ENCODE measurements around the gene FTSJ1. TPM values are rescaled to one million over a fixed set of nuclear protein-coding genes. Genes with fewer than 3 reads are reported as not detected.

Gene FTSJ1
- total and polyA plus RNA-seq, 4 donors, result 25.7 to 63.1 (median 47.6) TPM

- no peak for DNase-seq (ENCODE audit: low read depth in 4 of 6, low spot score in 6 of 6)
- no peaks in the 10 kb centered on the region for H3K9me3 ChIP-seq (ENCODE audit: control insufficient read depth, insufficient read depth, low read length)
- H3K4me3 ChIP-seq (ENCODE audit: low read depth, low read length), result no peak overlapping the region
- peaks cover 9% of the 10 kb centered on the region for H3K36me3 ChIP-seq (ENCODE audit: control insufficient read depth, insufficient read depth, low read length)
- H3K4me1 ChIP-seq (ENCODE audit: control insufficient read depth, insufficient read depth, low read length), result peaks cover 14% of the 10 kb centered on the region
- WGBS (ENCODE audit: insufficient coverage), result 62% methylated on average over 3 of the region's 5 CpGs
- H3K27ac ChIP-seq (ENCODE audit: low read depth, low read length), result no peak overlapping the region
- no peaks in the 10 kb centered on the region for H3K27me3 ChIP-seq (ENCODE audit: control insufficient read depth, insufficient read depth, low read length)
Observed at GRCh38 chrX:48507246-48507645, 31.2 kb downstream of the FTSJ1 start.

GRCh38 chrX:48508400-48509244, 32.6 kb downstream of the FTSJ1 start, which contains the start of gene PORCN:
Gene PORCN (plus strand): TSS chrX:48508992. CDS start chrX:48509821, 829 bp downstream.
- H3K4me3 ChIP-seq (ENCODE audit: low read depth, low read length), result peak within 1 kb of the TSS; percentile 63
- no peak within 1 kb of the TSS for H3K27ac ChIP-seq (ENCODE audit: low read depth, low read length)
- H3K4me1 ChIP-seq (ENCODE audit: control insufficient read depth, insufficient read depth, low read length), result peaks cover 14% of the 10 kb centered on the region
- H3K36me3 ChIP-seq (ENCODE audit: control insufficient read depth, insufficient read depth, low read length), result peaks cover 17% of the 10 kb centered on the region
- DNase-seq (ENCODE audit: low read depth in 4 of 6, low spot score in 6 of 6), result peak in 5 of 6 donors; percentile 21 to 90 (median 56)
- no peaks in the 10 kb centered on the region for H3K9me3 ChIP-seq (ENCODE audit: control insufficient read depth, insufficient read depth, low read length)
- 25% methylated on average over 51 of the region's 65 CpGs for WGBS (ENCODE audit: insufficient coverage)
- no peaks in the 10 kb centered on the region for H3K27me3 ChIP-seq (ENCODE audit: control insufficient read depth, insufficient read depth, low read length)

- peaks cover 20% of the 10 kb centered on the region for H3K36me3 ChIP-seq (ENCODE audit: control insufficient read depth, insufficient read depth, low read length)
- no peaks in the 10 kb centered on the region for H3K9me3 ChIP-seq (ENCODE audit: control insufficient read depth, insufficient read depth, low read length)
- H3K27me3 ChIP-seq (ENCODE audit: control insufficient read depth, insufficient read depth, low read length), result no peaks in the 10 kb centered on the region
- H3K4me3 ChIP-seq (ENCODE audit: low read depth, low read length), result peak overlapping the region; percentile 63
- peaks cover 14% of the 10 kb centered on the region for H3K4me1 ChIP-seq (ENCODE audit: control insufficient read depth, insufficient read depth, low read length)
- WGBS (ENCODE audit: insufficient coverage), result 26% methylated on average over 12 of the region's 16 CpGs
- no peak overlapping the region for H3K27ac ChIP-seq (ENCODE audit: low read depth, low read length)
- DNase-seq (ENCODE audit: low read depth in 4 of 6, low spot score in 6 of 6), result peak in 1 of 6 donors; percentile 33
Observed at GRCh38 chrX:48509245-48509590, 33.2 kb downstream of the FTSJ1 start.

- no peaks in the 10 kb centered on the region for H3K27me3 ChIP-seq (ENCODE audit: control insufficient read depth, insufficient read depth, low read length)
- DNase-seq (ENCODE audit: low read depth in 4 of 6, low spot score in 6 of 6), result peak in 1 of 6 donors; percentile 1
- no peak overlapping the region for H3K27ac ChIP-seq (ENCODE audit: low read depth, low read length)
- 52% methylated on average over 11 of the region's 11 CpGs for WGBS (ENCODE audit: insufficient coverage)
- peak overlapping the region; percentile 63 for H3K4me3 ChIP-seq (ENCODE audit: low read depth, low read length)
- H3K9me3 ChIP-seq (ENCODE audit: control insufficient read depth, insufficient read depth, low read length), result no peaks in the 10 kb centered on the region
- H3K4me1 ChIP-seq (ENCODE audit: control insufficient read depth, insufficient read depth, low read length), result peaks cover 14% of the 10 kb centered on the region
- peaks cover 22% of the 10 kb centered on the region for H3K36me3 ChIP-seq (ENCODE audit: control insufficient read depth, insufficient read depth, low read length)
Observed at GRCh38 chrX:48509619-48510018, 33.6 kb downstream of the FTSJ1 start.

GRCh38 chrX:48511560-48511959, 35.6 kb downstream of the FTSJ1 start:
- Histone ChIP-seq H3K27me3 (ENCODE audit: control insufficient read depth, insufficient read depth, low read length) (no peaks in the 10 kb centered on the region), H3K4me1 (ENCODE audit: control insufficient read depth, insufficient read depth, low read length) (peaks cover 14% of the 10 kb centered on the region)

GRCh38 chrX:48512371-48512935, 36.5 kb downstream of the FTSJ1 start:
- Histone ChIP-seq H3K27me3 (ENCODE audit: control insufficient read depth, insufficient read depth, low read length) (no peaks in the 10 kb centered on the region), H3K9me3 (ENCODE audit: control insufficient read depth, insufficient read depth, low read length) (peaks cover 2% of the 10 kb centered on the region), H3K4me1 (ENCODE audit: control insufficient read depth, insufficient read depth, low read length) (peaks cover 14% of the 10 kb centered on the region), H3K36me3 (ENCODE audit: control insufficient read depth, insufficient read depth, low read length) (peaks cover 38% of the 10 kb centered on the region), H3K27ac (ENCODE audit: low read depth, low read length) (no peak overlapping the region), H3K4me3 (ENCODE audit: low read depth, low read length) (no peak overlapping the region)
- DNase-seq (ENCODE audit: low read depth in 4 of 6, low spot score in 6 of 6), result no peak
- WGBS (ENCODE audit: insufficient coverage), result 83% methylated on average over 14 of the region's 20 CpGs

More at GRCh38 chrX:48511560-48511959, 35.6 kb downstream of the FTSJ1 start:
- no peak for DNase-seq (ENCODE audit: low read depth in 4 of 6, low spot score in 6 of 6)
- Histone ChIP-seq H3K4me3 (ENCODE audit: low read depth, low read length) (no peak overlapping the region), H3K9me3 (ENCODE audit: control insufficient read depth, insufficient read depth, low read length) (peaks cover under 1% of the 10 kb centered on the region), H3K36me3 (ENCODE audit: control insufficient read depth, insufficient read depth, low read length) (peaks cover 31% of the 10 kb centered on the region), H3K27ac (ENCODE audit: low read depth, low read length) (no peak overlapping the region)
- WGBS (ENCODE audit: insufficient coverage), result 60% methylated on average over 2 of the region's 4 CpGs

GRCh38 chrX:48513670-48514069, 37.7 kb downstream of the FTSJ1 start:
- Histone ChIP-seq H3K4me3 (ENCODE audit: low read depth, low read length) (no peak overlapping the region), H3K9me3 (ENCODE audit: control insufficient read depth, insufficient read depth, low read length) (peaks cover 2% of the 10 kb centered on the region), H3K27ac (ENCODE audit: low read depth, low read length) (no peak overlapping the region), H3K27me3 (ENCODE audit: control insufficient read depth, insufficient read depth, low read length) (no peaks in the 10 kb centered on the region), H3K36me3 (ENCODE audit: control insufficient read depth, insufficient read depth, low read length) (peaks cover 38% of the 10 kb centered on the region), H3K4me1 (ENCODE audit: control insufficient read depth, insufficient read depth, low read length) (peaks cover 10% of the 10 kb centered on the region)
- WGBS (ENCODE audit: insufficient coverage), result 53% methylated on average over 2 of the region's 4 CpGs
- DNase-seq (ENCODE audit: low read depth in 4 of 6, low spot score in 6 of 6), result no peak

- Histone ChIP-seq H3K27ac (ENCODE audit: low read depth, low read length) (no peak overlapping the region), H3K4me1 (ENCODE audit: control insufficient read depth, insufficient read depth, low read length) (peaks cover 8% of the 10 kb centered on the region), H3K4me3 (ENCODE audit: low read depth, low read length) (no peak overlapping the region), H3K9me3 (ENCODE audit: control insufficient read depth, insufficient read depth, low read length) (peaks cover 2% of the 10 kb centered on the region), H3K27me3 (ENCODE audit: control insufficient read depth, insufficient read depth, low read length) (no peaks in the 10 kb centered on the region), H3K36me3 (ENCODE audit: control insufficient read depth, insufficient read depth, low read length) (peaks cover 38% of the 10 kb centered on the region)
- WGBS (ENCODE audit: insufficient coverage), result 83% methylated on average over 9 of the region's 16 CpGs
- no peak for DNase-seq (ENCODE audit: low read depth in 4 of 6, low spot score in 6 of 6)
Observed at GRCh38 chrX:48514126-48514806, 38.3 kb downstream of the FTSJ1 start.

- Histone ChIP-seq H3K4me1 (ENCODE audit: control insufficient read depth, insufficient read depth, low read length) (peaks cover 1% of the 10 kb centered on the region), H3K27me3 (ENCODE audit: control insufficient read depth, insufficient read depth, low read length) (no peaks in the 10 kb centered on the region), H3K27ac (ENCODE audit: low read depth, low read length) (no peak overlapping the region), H3K9me3 (ENCODE audit: control insufficient read depth, insufficient read depth, low read length) (peaks cover 2% of the 10 kb centered on the region), H3K36me3 (ENCODE audit: control insufficient read depth, insufficient read depth, low read length) (peaks cover 38% of the 10 kb centered on the region), H3K4me3 (ENCODE audit: low read depth, low read length) (no peak overlapping the region)
- WGBS (ENCODE audit: insufficient coverage), result 81% methylated on average over 9 of the region's 9 CpGs
- no peak for DNase-seq (ENCODE audit: low read depth in 4 of 6, low spot score in 6 of 6)
Observed at GRCh38 chrX:48514868-48515460, 39.0 kb downstream of the FTSJ1 start.
